WTC11 (cell line): Measurements from ENCODE around the gene THOC1. TPM values are rescaled to one million over a fixed set of nuclear protein-coding genes. Genes with fewer than 3 reads are reported as not detected.

Experiments
- total RNA-seq: library from RNA; stranded (reverse); gene quantifications from 3 replicates; pipeline ENCODE4 v1.2.3, GENCODE V29; 2021

The THOC1 gene
- total RNA-seq, 1 experiment from 2014 or later, result 65.8 TPM

Other genes with a start within 250 kb of the THOC1 start
- gene TUBB8B, start 218.4 kb downstream of the THOC1 start, total RNA-seq, result 0.94 to 1.6 TPM (median 1.2 TPM) in 3 replicates
- gene USP14, start 109.5 kb downstream of the THOC1 start, total RNA-seq, result 70.4 to 72.4 TPM (median 71.3 TPM) in 3 replicates
- gene COLEC12, start 232.7 kb upstream of the THOC1 start, total RNA-seq, result 0.39 to 0.55 TPM (median 0.48 TPM) in 3 replicates